ENCODE data around the gene SIRT7. TPM values are rescaled to one million over a fixed set of nuclear protein-coding genes. Genes with fewer than 3 reads are reported as not detected.

The SIRT7 gene
- total and polyA plus RNA-seq, 2 experiments from 2014 or later = 16.7 to 26.7 TPM

GRCh38 chr17:81871387-81872230 lies 46.4 kb downstream of the SIRT7 start:
- TF ChIP-seq, protein P1, sequence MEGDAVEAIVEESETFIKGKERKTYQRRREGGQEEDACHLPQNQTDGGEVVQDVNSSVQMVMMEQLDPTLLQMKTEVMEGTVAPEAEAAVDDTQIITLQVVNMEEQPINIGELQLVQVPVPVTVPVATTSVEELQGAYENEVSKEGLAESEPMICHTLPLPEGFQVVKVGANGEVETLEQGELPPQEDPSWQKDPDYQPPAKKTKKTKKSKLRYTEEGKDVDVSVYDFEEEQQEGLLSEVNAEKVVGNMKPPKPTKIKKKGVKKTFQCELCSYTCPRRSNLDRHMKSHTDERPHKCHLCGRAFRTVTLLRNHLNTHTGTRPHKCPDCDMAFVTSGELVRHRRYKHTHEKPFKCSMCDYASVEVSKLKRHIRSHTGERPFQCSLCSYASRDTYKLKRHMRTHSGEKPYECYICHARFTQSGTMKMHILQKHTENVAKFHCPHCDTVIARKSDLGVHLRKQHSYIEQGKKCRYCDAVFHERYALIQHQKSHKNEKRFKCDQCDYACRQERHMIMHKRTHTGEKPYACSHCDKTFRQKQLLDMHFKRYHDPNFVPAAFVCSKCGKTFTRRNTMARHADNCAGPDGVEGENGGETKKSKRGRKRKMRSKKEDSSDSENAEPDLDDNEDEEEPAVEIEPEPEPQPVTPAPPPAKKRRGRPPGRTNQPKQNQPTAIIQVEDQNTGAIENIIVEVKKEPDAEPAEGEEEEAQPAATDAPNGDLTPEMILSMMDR (IDR thresholded peaks at IDR 0.05; ENCODE audit: low read depth, low read length) = peak; percentile 34
- Histone ChIP-seq H3K4me3 (peak overlapping the region; percentile 79), H3K4me1 (ENCODE audit: low read depth) (peaks cover 39% of the 10 kb centered on the region), H3K27me3 (no peaks in the 10 kb centered on the region), H3K36me3 (no peaks in the 10 kb centered on the region), H3K27ac (peak overlapping the region; percentile 96), H3K9me3 (ENCODE audit: low read depth) (no peaks in the 10 kb centered on the region)
- peak; percentile 69 to 92 for DNase-seq (ENCODE audit: low read depth in 1 of 2, low spot score in 1 of 2)

- Histone ChIP-seq H3K9me3 (ENCODE audit: low read depth) (no peaks in the 10 kb centered on the region), H3K27me3 (no peaks in the 10 kb centered on the region), H3K36me3 (no peaks in the 10 kb centered on the region), H3K4me1 (ENCODE audit: low read depth) (peaks cover 44% of the 10 kb centered on the region), H3K4me3 (peak within 1 kb of the TSS; percentile 79), H3K27ac (peak within 1 kb of the TSS; percentile 96)
- TF ChIP-seq, protein P1 (IDR thresholded peaks at IDR 0.05; ENCODE audit: low read depth, low read length) = no peak
- DNase-seq (ENCODE audit: low read depth in 1 of 2, low spot score in 1 of 2) = peak in 1 of 2 donors; percentile 93
Observed at GRCh38 chr17:81870981-81871386, 47.0 kb downstream of the SIRT7 start, which contains the start of gene ARHGDIA. Gene ARHGDIA, minus strand, starts transcription at chr17:81871337. Its CDS starts 1,407 bp downstream, at chr17:81869930.

GRCh38 chr17:81870131-81870980 lies 47.6 kb downstream of the SIRT7 start:
- Histone ChIP-seq H3K36me3 (no peaks in the 10 kb centered on the region), H3K27me3 (no peaks in the 10 kb centered on the region), H3K9me3 (ENCODE audit: low read depth) (no peaks in the 10 kb centered on the region), H3K4me3 (peak overlapping the region; percentile 79), H3K4me1 (ENCODE audit: low read depth) (peaks cover 44% of the 10 kb centered on the region), H3K27ac (peak overlapping the region; percentile 96)
- peak; percentile 39 to 58 for DNase-seq (ENCODE audit: low read depth in 1 of 2, low spot score in 1 of 2)
- TF ChIP-seq, protein P1 (IDR thresholded peaks at IDR 0.05; ENCODE audit: low read depth, low read length) = no peak

GRCh38 chr17:81869221-81870130 lies 48.5 kb downstream of the SIRT7 start:
- Histone ChIP-seq H3K27ac (peak overlapping the region; percentile 96), H3K4me3 (peak overlapping the region; percentile 79), H3K27me3 (no peaks in the 10 kb centered on the region), H3K4me1 (ENCODE audit: low read depth) (peaks cover 44% of the 10 kb centered on the region), H3K36me3 (no peaks in the 10 kb centered on the region), H3K9me3 (ENCODE audit: low read depth) (no peaks in the 10 kb centered on the region)
- peak; percentile 50 to 72 for DNase-seq (ENCODE audit: low read depth in 1 of 2, low spot score in 1 of 2)
- TF ChIP-seq, protein P1 (IDR thresholded peaks at IDR 0.05; ENCODE audit: low read depth, low read length) = peak; percentile 82
